Tongue (tissue), 3 donors: Measurements from ENCODE around the gene HSPA5. TPM values are rescaled to one million over a fixed set of nuclear protein-coding genes. Genes with fewer than 3 reads are reported as not detected.

ENCODE experiments used
- DNase-seq: peaks from one replicate; pipeline ENCODE4 v3.0.0-alpha.2; 2015
- small RNA-seq: library from RNA; depleted of rRNA; stranded (forward); fragments of <200 nt; gene quantifications from one replicate; pipeline ENCODE3, GENCODE V24; 2014; ENCODE audit warnings: low replicate concordance
- total RNA-seq: library from RNA; depleted of rRNA; stranded (reverse); fragments of >200 nt; gene quantifications from one replicate; pipeline ENCODE4 v1.2.3, GENCODE V29; 2014

Gene HSPA5
- total RNA-seq, 1 donor from 2014 or later, result 122 TPM

DNA sequence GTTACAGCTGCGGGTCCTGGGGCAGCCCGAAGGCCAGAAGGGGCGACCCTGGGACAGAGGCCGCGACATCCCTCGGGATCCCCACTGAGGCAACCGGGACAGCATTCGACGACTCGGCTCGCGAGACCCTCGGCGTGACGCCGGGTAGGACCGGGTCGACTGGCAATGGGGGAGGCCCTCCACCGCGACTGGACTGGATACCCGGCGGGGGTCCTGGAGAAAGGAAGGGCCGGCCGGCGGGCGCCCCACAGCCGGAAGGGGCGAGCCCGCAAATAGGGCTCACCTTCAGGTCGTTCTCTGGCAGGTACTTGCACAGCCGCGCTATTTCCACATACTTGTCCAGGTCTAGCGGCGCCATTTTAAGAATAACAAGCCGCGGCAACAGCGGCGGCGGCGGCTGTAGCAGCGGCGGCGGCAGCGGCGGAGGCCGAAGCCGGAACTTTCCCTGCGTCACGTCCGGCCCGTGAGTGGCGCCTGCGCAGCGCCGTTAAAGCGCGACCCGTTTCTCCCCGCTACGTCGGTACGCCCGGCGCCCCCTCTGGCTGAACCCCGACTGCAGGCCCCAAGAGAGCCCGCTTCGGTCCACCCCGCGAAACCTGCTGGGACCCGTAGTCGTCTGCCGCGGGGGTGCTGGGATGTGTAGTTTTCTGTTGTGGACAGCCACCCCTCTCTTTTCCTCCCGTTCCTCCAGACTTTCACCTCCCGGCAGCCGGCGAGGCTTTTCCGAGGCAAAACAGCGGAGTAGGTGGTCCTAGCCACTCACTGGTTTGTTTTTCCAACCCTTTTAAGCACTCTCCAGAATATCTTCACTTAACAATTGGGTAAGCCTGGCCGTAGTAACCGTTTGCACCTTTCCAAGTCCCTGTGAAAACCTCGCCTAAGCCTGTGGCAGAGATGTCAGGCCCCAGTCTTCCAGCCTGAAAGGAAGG is 51.5 kb downstream of the HSPA5 start, which contains the start of gene PPP6C:
TSS of gene PPP6C (minus strand) at position 443 of the 929 bp plus-strand sequence. CDS start at position 358, 85 bp downstream.
- DNase-seq, result peak; percentile 99

DNA sequence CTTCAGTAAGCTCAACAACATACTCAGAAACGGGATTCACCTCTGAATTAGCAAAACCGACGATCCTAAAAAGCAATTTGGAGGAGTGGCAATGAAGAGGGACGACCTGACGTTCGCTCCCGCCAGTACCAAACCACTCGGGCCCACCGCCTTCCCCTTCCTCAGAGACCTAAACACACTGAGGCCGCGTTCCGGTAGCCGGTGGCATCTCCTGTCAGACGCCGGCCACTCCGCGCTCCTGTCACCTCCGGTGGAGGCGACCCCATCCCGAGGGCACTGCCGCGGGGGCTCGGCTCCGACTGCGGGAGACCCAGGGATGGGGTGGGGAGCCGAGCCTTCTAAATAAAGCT is 52.2 kb downstream of the HSPA5 start:
- DNase-seq, result peak; percentile 16

Small RNAs within 50 kb of the gene (small RNA-seq; reads per million reads assigned to genes)
- gene AL354710.1, result not detected

Other genes starting within 250 kb of the HSPA5 start
- gene SCAI, start 97.8 kb downstream of the HSPA5 start, total RNA-seq, result 10.5 TPM
- 23.3 TPM for gene PPP6C, start 51.5 kb downstream of the HSPA5 start, total RNA-seq
- 11.7 TPM for gene RABEPK, start 40.8 kb downstream of the HSPA5 start, total RNA-seq
- 77.3 TPM for gene GAPVD1, start 20.5 kb upstream of the HSPA5 start, total RNA-seq